ENCODE results near the gene PSMD3. TPM values are rescaled to one million over a fixed set of nuclear protein-coding genes. Genes with fewer than 3 reads are reported as not detected.

Gene PSMD3
- total RNA-seq, 2 donors from 2014 or later, result 57.6 to 65.5 TPM

- intact Hi-C loops (cut with DNase I), result loop anchor here in 1 of 2 donors (10.0 kb wide), 1 partner anchor 159 kb away; the partner anchor contains the start of gene RAPGEFL1
- no peak for DNase-seq (ENCODE audit: low spot score)
These were observed 35.7 kb downstream of the PSMD3 start for GRCh38 chr17:40015998-40016985.

GRCh38 chr17:40017422-40018080, 36.9 kb downstream of the PSMD3 start:
- intact Hi-C loops (cut with DNase I), result loop anchor here in 1 of 2 donors (10.0 kb wide), 1 partner anchor 157 kb away; the partner anchor contains the start of gene RAPGEFL1
- no peak for DNase-seq (ENCODE audit: low spot score)

GRCh38 chr17:40018211-40019121, 37.9 kb downstream of the PSMD3 start:
- DNase-seq (ENCODE audit: low spot score), result peak; percentile 87
- intact Hi-C loops (cut with DNase I), result loop anchor here in 1 of 2 donors (10.0 kb wide), 1 partner anchor 156 kb away; the partner anchor contains the start of gene RAPGEFL1

GRCh38 chr17:40019140-40019991, 38.8 kb downstream of the PSMD3 start:
- DNase-seq (ENCODE audit: low spot score), result no peak
- intact Hi-C loops (cut with DNase I), result loop anchor here in 1 of 2 donors (10.0 kb wide), 1 partner anchor 155 kb away; the partner anchor contains the start of gene RAPGEFL1

- intact Hi-C loops (cut with DNase I), result no loop called here
- DNase-seq (ENCODE audit: low spot score), result no peak
These were observed 39.5 kb downstream of the PSMD3 start for GRCh38 chr17:40020146-40020545.

- intact Hi-C loops (cut with DNase I), result no loop called here
These were observed 40.9 kb downstream of the PSMD3 start for GRCh38 chr17:40021451-40021971.

GRCh38 chr17:40022497-40022896, 41.9 kb downstream of the PSMD3 start:
- DNase-seq (ENCODE audit: low spot score), result no peak
- intact Hi-C loops (cut with DNase I), result no loop called here

More at GRCh38 chr17:40021451-40021971, 40.9 kb downstream of the PSMD3 start:
- DNase-seq (ENCODE audit: low spot score), result peak; percentile 85

GRCh38 chr17:40022961-40023541, 42.4 kb downstream of the PSMD3 start:
- DNase-seq (ENCODE audit: low spot score), result no peak
- intact Hi-C loops (cut with DNase I), result no loop called here

- peak; percentile 90 for DNase-seq (ENCODE audit: low spot score)
- intact Hi-C loops (cut with DNase I), result no loop called here
These were observed 43.1 kb downstream of the PSMD3 start for GRCh38 chr17:40023590-40024292.

GRCh38 chr17:40024901-40025300, 44.3 kb downstream of the PSMD3 start:
- DNase-seq (ENCODE audit: low spot score), result no peak
- intact Hi-C loops (cut with DNase I), result no loop called here

- intact Hi-C loops (cut with DNase I), result no loop called here
- no peak for DNase-seq (ENCODE audit: low spot score)
These were observed 45.0 kb downstream of the PSMD3 start for GRCh38 chr17:40025559-40025958.

- DNase-seq (ENCODE audit: low spot score), result no peak
These were observed 45.6 kb downstream of the PSMD3 start for GRCh38 chr17:40025991-40026815.

GRCh38 chr17:40026816-40027613, 46.4 kb downstream of the PSMD3 start:
- intact Hi-C loops (cut with DNase I), result no loop called here
- DNase-seq (ENCODE audit: low spot score), result peak; percentile 94

More at GRCh38 chr17:40025991-40026815, 45.6 kb downstream of the PSMD3 start:
- intact Hi-C loops (cut with DNase I), result no loop called here

GRCh38 chr17:40027614-40028012, 47.0 kb downstream of the PSMD3 start:
- intact Hi-C loops (cut with DNase I), result no loop called here
- no peak for DNase-seq (ENCODE audit: low spot score)

- DNase-seq (ENCODE audit: low spot score), result no peak
- intact Hi-C loops (cut with DNase I), result no loop called here
These were observed 48.0 kb downstream of the PSMD3 start for GRCh38 chr17:40028595-40028994.

Measured in posterior vena cava (tissue), 2 donors.